Astrocyte of the spinal cord (primary cell): ENCODE measurements around the gene MEF2C.

ENCODE experiments used
- DNase-seq: peaks from one replicate; pipeline ENCODE4 v3.0.0; 2011; ENCODE audit warnings: low read depth, low spot score
- H3K4me3 ChIP-seq: 2 replicates; pipeline ENCODE4 v1.5.1; 2011; ENCODE audit warnings: low read depth, mild to moderate bottlenecking, low read length, moderate library complexity
- in situ Hi-C: cut with HindIII; loops from 2 replicates; pipeline ENCODE4 v1.10.0; 2017; ENCODE audit warnings: low sequenced_read_pairs
- TF ChIP-seq, protein P1 (sequence below): IDR thresholded peaks from 2 replicates; pipeline ENCODE4 v1.5.1; 2012; ENCODE audit warnings: low read depth, mild to moderate bottlenecking, low read length, inconsistent platforms

Gene MEF2C

DNA sequence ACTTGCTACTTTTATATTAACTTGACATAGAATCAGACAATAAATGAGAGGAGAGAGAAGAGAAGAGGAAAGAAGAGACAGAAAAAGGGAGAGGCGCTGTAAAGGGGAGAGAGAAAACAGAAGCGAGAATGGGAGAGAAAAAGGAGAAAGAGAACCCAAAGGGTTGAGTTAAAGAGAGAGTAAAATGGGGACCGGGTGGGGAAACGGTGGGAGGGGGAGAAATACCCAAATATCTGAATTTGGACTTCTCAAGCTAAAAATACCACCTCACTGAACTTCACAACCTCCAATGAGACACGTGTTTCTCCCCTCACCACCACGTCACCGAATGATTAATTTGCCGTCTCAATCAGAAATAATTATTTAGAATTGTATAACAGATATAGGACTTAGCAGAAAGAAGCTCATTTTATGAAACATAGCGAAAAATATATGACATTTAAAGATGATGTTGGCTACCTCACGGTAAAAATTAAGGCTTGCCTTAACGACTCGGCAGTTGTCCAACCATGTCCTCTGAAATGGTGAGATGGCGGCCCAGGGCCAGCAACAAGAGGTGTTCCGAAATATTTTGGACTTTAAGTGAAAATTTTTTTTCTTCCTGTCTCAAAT, 204.1 kb downstream of the MEF2C start:
- TF ChIP-seq, protein P1, sequence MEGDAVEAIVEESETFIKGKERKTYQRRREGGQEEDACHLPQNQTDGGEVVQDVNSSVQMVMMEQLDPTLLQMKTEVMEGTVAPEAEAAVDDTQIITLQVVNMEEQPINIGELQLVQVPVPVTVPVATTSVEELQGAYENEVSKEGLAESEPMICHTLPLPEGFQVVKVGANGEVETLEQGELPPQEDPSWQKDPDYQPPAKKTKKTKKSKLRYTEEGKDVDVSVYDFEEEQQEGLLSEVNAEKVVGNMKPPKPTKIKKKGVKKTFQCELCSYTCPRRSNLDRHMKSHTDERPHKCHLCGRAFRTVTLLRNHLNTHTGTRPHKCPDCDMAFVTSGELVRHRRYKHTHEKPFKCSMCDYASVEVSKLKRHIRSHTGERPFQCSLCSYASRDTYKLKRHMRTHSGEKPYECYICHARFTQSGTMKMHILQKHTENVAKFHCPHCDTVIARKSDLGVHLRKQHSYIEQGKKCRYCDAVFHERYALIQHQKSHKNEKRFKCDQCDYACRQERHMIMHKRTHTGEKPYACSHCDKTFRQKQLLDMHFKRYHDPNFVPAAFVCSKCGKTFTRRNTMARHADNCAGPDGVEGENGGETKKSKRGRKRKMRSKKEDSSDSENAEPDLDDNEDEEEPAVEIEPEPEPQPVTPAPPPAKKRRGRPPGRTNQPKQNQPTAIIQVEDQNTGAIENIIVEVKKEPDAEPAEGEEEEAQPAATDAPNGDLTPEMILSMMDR = no peak
- in situ Hi-C loops = loop anchor here (25.0 kb wide), 1 partner anchor 542 kb away; no protein-coding TSS in a partner anchor
- H3K4me3 ChIP-seq = peak overlapping the region; percentile 55
- DNase-seq = peak; percentile 49

- peak overlapping the region; percentile 55 for H3K4me3 ChIP-seq
- in situ Hi-C loops = loop anchor here (25.0 kb wide), 1 partner anchor 541 kb away; no protein-coding TSS in a partner anchor
- TF ChIP-seq, protein P1 = no peak
- DNase-seq = peak; percentile 37
These were observed 204.8 kb downstream of the MEF2C start for GRCh38 chr5:88677943-88678769.

- peak overlapping the region; percentile 55 for H3K4me3 ChIP-seq
- in situ Hi-C loops = loop anchor here (25.0 kb wide), 1 partner anchor 540 kb away; no protein-coding TSS in a partner anchor
- TF ChIP-seq, protein P1 = no peak
- DNase-seq = peak; percentile 51
These were observed 205.5 kb downstream of the MEF2C start for GRCh38 chr5:88677376-88677895.

DNA sequence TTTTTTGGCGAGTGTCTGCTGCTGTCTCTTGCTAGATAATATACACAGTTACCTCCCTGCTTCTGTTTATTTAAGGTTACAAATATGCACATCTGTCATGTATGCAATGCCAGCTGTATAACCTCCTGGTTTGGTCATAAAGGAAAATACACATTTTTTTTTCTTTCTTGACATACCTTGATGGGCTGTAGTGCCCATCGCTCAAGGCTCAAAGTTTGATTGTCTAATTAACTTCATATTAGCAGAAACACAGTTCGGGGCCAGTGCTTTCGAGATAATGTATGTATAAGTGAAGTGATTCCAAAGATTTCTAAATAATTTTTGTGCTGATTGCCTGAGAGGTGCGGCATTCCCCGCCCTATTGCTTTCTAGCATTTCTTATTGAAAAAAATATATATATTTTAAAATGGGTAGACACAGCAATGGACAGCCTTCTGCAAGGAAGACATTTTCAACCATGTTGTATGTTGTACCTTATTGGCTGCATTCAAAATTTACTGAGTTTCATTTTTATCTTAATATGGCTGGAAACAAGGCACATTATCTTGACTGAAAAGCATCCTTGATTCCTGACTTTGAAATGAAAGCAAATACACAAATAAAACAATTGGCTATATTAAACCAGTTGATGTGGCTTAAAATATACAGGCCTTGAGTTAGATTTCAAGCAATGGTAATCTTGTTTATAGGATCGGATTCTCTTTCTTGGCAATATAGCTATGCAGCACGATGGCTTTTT, 206.2 kb downstream of the MEF2C start:
- TF ChIP-seq, protein P1 = no peak
- in situ Hi-C loops = loop anchor here (25.0 kb wide), 1 partner anchor 540 kb away; no protein-coding TSS in a partner anchor
- peak; percentile 48 for DNase-seq
- H3K4me3 ChIP-seq = peak overlapping the region; percentile 55

DNA sequence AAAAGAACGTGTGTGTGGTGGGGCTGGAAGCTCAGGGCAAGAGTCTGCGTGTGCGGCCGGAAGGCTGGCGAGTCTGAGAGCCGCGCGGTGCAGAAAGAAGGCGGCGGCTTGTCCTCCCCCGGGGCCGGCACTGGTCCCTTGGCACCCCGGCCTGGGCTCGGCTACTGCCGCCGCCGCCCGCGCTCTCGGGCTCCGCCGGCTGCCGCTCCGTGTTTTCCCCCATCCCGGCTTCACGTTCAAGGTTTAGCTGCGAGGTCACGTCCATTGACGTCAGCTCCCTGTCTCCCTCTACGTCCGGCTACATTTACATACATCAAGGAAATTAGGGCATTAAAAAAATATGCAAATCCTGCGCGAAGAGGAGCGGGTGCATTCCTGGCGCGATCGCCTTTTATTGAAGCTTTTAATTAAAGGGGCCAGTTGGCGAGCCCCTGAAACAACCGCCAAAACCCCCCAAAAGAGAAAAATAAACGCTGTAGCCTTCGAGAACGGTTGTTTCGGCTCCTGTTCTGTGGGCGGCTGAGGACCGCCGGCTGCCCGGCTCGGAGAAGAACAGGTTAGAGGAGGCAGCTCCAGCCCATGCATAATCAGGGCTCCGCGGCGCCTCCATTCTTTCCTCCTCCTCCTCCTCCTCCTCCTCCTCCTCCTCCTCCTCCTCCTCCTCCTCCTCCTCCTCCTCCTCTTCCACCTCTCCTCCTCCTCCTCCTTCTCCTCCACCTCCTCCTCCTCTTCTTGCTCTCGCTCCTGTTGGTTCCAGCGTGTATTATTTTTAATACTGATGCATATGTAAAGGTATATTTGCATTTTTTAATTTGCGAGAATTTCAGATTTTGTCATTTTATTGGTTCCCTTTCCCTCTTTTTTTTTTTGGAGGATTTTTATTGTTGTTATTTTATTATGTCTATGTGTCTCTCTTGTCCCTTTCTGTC, 207.0 kb downstream of the MEF2C start:
- in situ Hi-C loops = loop anchor here (25.0 kb wide), 1 partner anchor 539 kb away; no protein-coding TSS in a partner anchor
- TF ChIP-seq, protein P1 = no peak
- DNase-seq = peak; percentile 96
- H3K4me3 ChIP-seq = peak overlapping the region; percentile 55
